K562 (cell line): ENCODE results near the gene SRPK3. TPM values are rescaled to one million over a fixed set of nuclear protein-coding genes. Genes with fewer than 3 reads are reported as not detected.

Experiments used
- CREB5 ChIP-seq: fragments of 250-450 bp; sonication (Bioruptor Pico); IDR thresholded peaks from 2 replicates; pipeline ENCODE4 v1.5.0; 2020; ENCODE audit warnings: mild to moderate bottlenecking
- EZH2 ChIP-seq: IDR thresholded peaks from 2 replicates; pipeline ENCODE4 v1.6.1; 2012; ENCODE audit warnings: low read depth, mild to moderate bottlenecking, inconsistent platforms, low read length, borderline replicate concordance
- GTF2E2 ChIP-seq: fragments of 200-800 bp; sonication (Bioruptor generic); IDR thresholded peaks from 2 replicates; pipeline ENCODE4 v1.6.1; 2016; ENCODE audit warnings: missing genetic modification characterization, missing compliant biosample characterization
- HMG20B ChIP-seq: fragments of 250-450 bp; sonication (Bioruptor Pico); IDR thresholded peaks from 2 replicates; pipeline ENCODE4 v1.5.0; 2021; ENCODE audit warnings: mild to moderate bottlenecking
- HMGN3 ChIP-seq: IDR thresholded peaks from 2 replicates; pipeline ENCODE4 v1.6.1; 2011; ENCODE audit warnings: borderline replicate concordance, low read depth, mild to moderate bottlenecking, mixed read lengths, low read length; ENCODE audit not compliant: insufficient read length; ENCODE audit errors: extremely low read depth
- KDM5B ChIP-seq: fragments of 200-600 bp; sonication (generic); IDR thresholded peaks from 2 replicates; pipeline ENCODE4 v1.6.1; 2012; ENCODE audit warnings: low read depth, mild to moderate bottlenecking, moderate library complexity, low read length, control low read depth, inconsistent platforms; ENCODE audit not compliant: insufficient replicate concordance
- MBD2 ChIP-seq: sonication (generic); IDR thresholded peaks from 2 replicates; pipeline ENCODE4 v1.6.1; 2016; ENCODE audit warnings: low read depth, borderline replicate concordance
- MEIS2 ChIP-seq: fragments of 450-650 bp; IDR thresholded peaks from 2 replicates; pipeline ENCODE4 v1.6.1; 2014; ENCODE audit warnings: mild to moderate bottlenecking; ENCODE audit not compliant: partially characterized antibody
- MYC ChIP-seq, 2 experiments: fragments of 250-450 bp in 1 of 2; sonication (Bioruptor Pico) in 1 of 2; IDR thresholded peaks; 2 replicates each; pipeline versions ENCODE4 v1.5.1 to v1.6.1; 2012 to 2021; ENCODE audit warnings: low read depth in 2 of 2, borderline replicate concordance in 1 of 2, improper control_type of control experiment in 1 of 2, low read length in 1 of 2, mild to moderate bottlenecking in 1 of 2, moderate library complexity in 1 of 2
- PHF8 ChIP-seq: fragments of 200-600 bp; sonication (generic); IDR thresholded peaks from 2 replicates; pipeline ENCODE4 v1.6.1; 2012; ENCODE audit warnings: mixed run types, mild to moderate bottlenecking, inconsistent platforms, low read length, moderate library complexity, borderline replicate concordance
- RERE ChIP-seq: sonication (generic); formaldehyde crosslinking; IDR thresholded peaks from 2 replicates; pipeline ENCODE4 v1.8.0; 2023; ENCODE audit warnings: missing genetic modification reagents, mild to moderate bottlenecking, borderline replicate concordance
- SMAD2 ChIP-seq: fragments of 150-350 bp; IDR thresholded peaks from 2 replicates; pipeline ENCODE4 v1.6.1; 2014; ENCODE audit warnings: low read depth, mild to moderate bottlenecking, low read length
- SRSF7 ChIP-seq: fragments of 200-400 bp; formaldehyde crosslinking; optimal IDR thresholded peaks from 2 replicates; pipeline ENCODE3; 2017; ENCODE audit warnings: mild to moderate bottlenecking, low read depth, low read length
- ZBTB12 ChIP-seq: fragments of 250-450 bp; sonication (Bioruptor Pico); IDR thresholded peaks from 2 replicates; pipeline ENCODE4 v1.4.0; 2020
- ZNF280B ChIP-seq: fragments of 250-450 bp; sonication (Bioruptor Pico); IDR thresholded peaks from 2 replicates; pipeline ENCODE4 v1.5.1; 2021; ENCODE audit warnings: mild to moderate bottlenecking
- polyA plus RNA-seq, 8 experiments: library from polyadenylated mRNA; depleted of rRNA in 4 of 8; stranded (reverse) in 5 of 8; unstranded in 3 of 8; fragments of >200 nt; fragmentation: Nextera tagmentation in 2 of 8; fragmentation: Illumina TruSeq in 1 of 8; extraction: Ambion mirVana in 2 of 8; extraction: Trizol in 1 of 8; gene quantifications; 2 replicates each; pipeline versions ENCODE4 v1.2.1 to v1.2.3, GENCODE V29; 2011 to 2014; ENCODE audit warnings: inconsistent platforms in 1 of 8, missing spikeins in 1 of 8
- total RNA-seq, 7 experiments: library from RNA; depleted of rRNA in 6 of 7; stranded (reverse); fragments of >200 nt in 6 of 7; fragmentation: Illumina TruSeq in 2 of 7; extraction: Trizol in 2 of 7; gene quantifications; 2 replicates each; pipeline versions ENCODE4 v1.2.1 to v1.2.3, GENCODE V29; 2011 to 2021; ENCODE audit warnings: low replicate concordance in 1 of 7

Gene SRPK3
- total and polyA plus RNA-seq, 9 of the 15 experiments (the other 6 are each of a cell fraction or from before 2014, with no cell fraction given), result 0.01 to 0.09 (median 0.04) TPM; not detected in 2

- TF ChIP-seq ZBTB12, result no peak
- TF ChIP-seq EZH2, result no peak
- peak; percentile 40; the same call in 1 of the 2 replicates for TF ChIP-seq PHF8
- no peak for TF ChIP-seq SMAD2
- peak; percentile 75 for TF ChIP-seq MBD2
- no peak for TF ChIP-seq RERE (CRISPR knock-in tag)
- TF ChIP-seq HMGN3, result peak; percentile 95
- no peak for TF ChIP-seq CREB5
- peak; percentile 62 for TF ChIP-seq KDM5B
- 0 out of 2 replicates have a peak, but pooled peaks have one; percentile 19 for TF ChIP-seq GTF2E2 (tag)
- TF ChIP-seq HMG20B (CRISPR knock-in tag), result no peak
- TF ChIP-seq MEIS2, result no peak
- TF ChIP-seq SRSF7, result no peak
- peak; percentile 88 for TF ChIP-seq MYC (IDR thresholded peaks at IDR 0.05; ENCODE audit: low read depth, low read length)
- no peak for TF ChIP-seq MYC (CRISPR knock-in tag; IDR thresholded peaks at IDR 0.05; ENCODE audit: borderline replicate concordance, low read depth)
- TF ChIP-seq ZNF280B (CRISPR knock-in tag), result no peak
These were observed 15.4 kb upstream of the SRPK3 start (continued) for GRCh38 chrX:153765138-153766079.
